Hematopoietic multipotent progenitor cell treated with erythropoietin and hydrocortisone succinate and interleukin-3 and kit ligand, for 4 days (in vitro differentiated cells): ENCODE data around the gene SASH3.

ENCODE experiments used
- DNase-seq: peaks from one replicate; pipeline ENCODE4 v3.0.0-alpha.2; 2015

SASH3 gene

GRCh38 chrX:129760155-129760554, 19.6 kb upstream of the SASH3 start:
- DNase-seq: peak; percentile 46

GRCh38 chrX:129760981-129761380, 18.8 kb upstream of the SASH3 start:
- DNase-seq: no peak

GRCh38 chrX:129761596-129761995, 18.2 kb upstream of the SASH3 start:
- no peak for DNase-seq

- no peak for DNase-seq
These were observed 17.3 kb upstream of the SASH3 start for GRCh38 chrX:129762448-129762847.

- no peak for DNase-seq
These were observed 16.1 kb upstream of the SASH3 start for GRCh38 chrX:129763666-129764065.

- DNase-seq: no peak
These were observed 11.6 kb upstream of the SASH3 start for GRCh38 chrX:129768186-129768585.

GRCh38 chrX:129768586-129769466, 10.9 kb upstream of the SASH3 start:
- no peak for DNase-seq

- peak; percentile 82 for DNase-seq
These were observed 10.1 kb upstream of the SASH3 start for GRCh38 chrX:129769467-129770154.

GRCh38 chrX:129771266-129771995, 8.3 kb upstream of the SASH3 start:
- DNase-seq: peak; percentile 45

- peak; percentile 92 for DNase-seq
These were observed 6.8 kb upstream of the SASH3 start for GRCh38 chrX:129772796-129773431.

- DNase-seq: peak; percentile 45
These were observed 5.9 kb upstream of the SASH3 start for GRCh38 chrX:129773649-129774458.

- peak; percentile 87 for DNase-seq
These were observed 2.3 kb upstream of the SASH3 start for GRCh38 chrX:129777218-129778030.

- DNase-seq: no peak
These were observed 570 bp upstream of the SASH3 start for GRCh38 chrX:129779086-129779672.

- no peak for DNase-seq
These were observed 824 bp downstream of the SASH3 start for GRCh38 chrX:129780441-129781105.

GRCh38 chrX:129781134-129781672, 1.5 kb downstream of the SASH3 start:
- peak; percentile 90 for DNase-seq

GRCh38 chrX:129781680-129782495, 2.1 kb downstream of the SASH3 start:
- no peak for DNase-seq

GRCh38 chrX:129782706-129783105, 3.0 kb downstream of the SASH3 start:
- DNase-seq: no peak

GRCh38 chrX:129783291-129783713, 3.6 kb downstream of the SASH3 start:
- no peak for DNase-seq

GRCh38 chrX:129784371-129784770, 4.6 kb downstream of the SASH3 start:
- DNase-seq: no peak
